Endothelial cell of umbilical vein (primary cell): ENCODE data around the gene ARPC5. TPM values are rescaled to one million over a fixed set of nuclear protein-coding genes. Genes with fewer than 3 reads are reported as not detected.

Source experiments
- BruUV-seq: library from RNA; stranded (reverse); fragments of 400-500 nt; replicated peaks from 2 replicates; lab custom pipeline; 2021; lab: Mats Ljungman, UMichigan
- CTCF ChIA-PET: fragments of 300-600, 350-600 bp; sonication (Branson Sonifier 250); formaldehyde crosslinking; loops from one replicate; lab custom pipeline; 2021; ENCODE audit warnings: antibody characterized with exemption, inconsistent platforms; lab: Charles Lee
- POLR2A ChIA-PET: fragments of 300-600, 350-600 bp; sonication (Branson Sonifier 250); formaldehyde crosslinking; loops from one replicate; lab custom pipeline; 2021; ENCODE audit warnings: antibody characterized with exemption, inconsistent platforms; lab: Charles Lee
- DNase-seq: peaks from one replicate; pipeline ENCODE4 v3.0.0-alpha.2; 2011; ENCODE audit warnings: low read depth, low spot score
- FAIRE-seq: peaks from 2 replicates; lab custom pipeline; 2011; peaks lifted over from hg19 to GRCh38; lab: Jason Lieb, UNC
- H2AFZ ChIP-seq: 2 replicates; pipeline ENCODE4 v1.6.0; 2012; ENCODE audit warnings: low read depth, low read length, control low read depth, inconsistent platforms
- H3K27ac ChIP-seq: 2 replicates; pipeline ENCODE4 v1.5.1; 2011; ENCODE audit warnings: low read depth, mild to moderate bottlenecking, control low read depth, low read length, moderate library complexity; ENCODE audit not compliant: insufficient read depth
- H3K27me3 ChIP-seq, 2 experiments: 2 replicates each; pipeline versions ENCODE4 v1.6.0 to v1.6.1; 2011; ENCODE audit warnings: low read length in 2 of 2, mixed read lengths in 1 of 2; ENCODE audit not compliant: control insufficient read depth in 2 of 2, insufficient read depth in 2 of 2
- H3K36me3 ChIP-seq, 2 experiments: 2 replicates in 1 of 2; 3 replicates in 1 of 2; pipeline ENCODE4 v1.5.1; 2011; ENCODE audit warnings: low read length in 2 of 2, mild to moderate bottlenecking in 1 of 2, moderate library complexity in 1 of 2; ENCODE audit not compliant: control insufficient read depth in 2 of 2, insufficient read depth in 2 of 2; ENCODE audit errors: extremely low read depth in 1 of 2
- H3K4me1 ChIP-seq: 3 replicates; pipeline ENCODE4 v1.5.1; 2011; ENCODE audit warnings: mild to moderate bottlenecking, low read length; ENCODE audit not compliant: control insufficient read depth, insufficient read depth; ENCODE audit errors: extremely low read depth
- H3K4me2 ChIP-seq: 2 replicates; pipeline ENCODE4 v1.6.1; 2011; ENCODE audit warnings: low read length, control low read depth, mixed read lengths; ENCODE audit not compliant: insufficient read depth
- H3K4me3 ChIP-seq, 3 experiments: fragments of 200-600 bp in 1 of 3; sonication (generic), shearing (Covaris generic) in 1 of 3; replicated peaks in 1 of 3; 2 replicates each; pipeline ENCODE4 v1.5.1; 2011 to 2016; ENCODE audit warnings: control low read depth in 3 of 3, low read length in 3 of 3, mild to moderate bottlenecking in 2 of 3, inconsistent platforms in 1 of 3, low read depth in 1 of 3, moderate library complexity in 1 of 3; ENCODE audit not compliant: insufficient read depth in 1 of 3
- H3K79me2 ChIP-seq: 2 replicates; pipeline ENCODE4 v1.6.0; 2012; ENCODE audit warnings: low read length, inconsistent platforms; ENCODE audit not compliant: control insufficient read depth, insufficient read depth
- H3K9ac ChIP-seq: replicated peaks from 2 replicates; pipeline ENCODE3; 2011; ENCODE audit warnings: low read length, control low read depth; ENCODE audit not compliant: insufficient read depth; ENCODE audit errors: extremely low read depth
- H3K9me1 ChIP-seq: replicated peaks from 3 replicates; pipeline ENCODE4 v1.6.0; 2011; ENCODE audit warnings: mild to moderate bottlenecking, low read length; ENCODE audit not compliant: control insufficient read depth, insufficient read depth; ENCODE audit errors: extremely low read depth
- H3K9me3 ChIP-seq: replicated peaks from 2 replicates; pipeline ENCODE4 v1.5.1; 2012; ENCODE audit warnings: low read length, inconsistent platforms; ENCODE audit not compliant: control insufficient read depth, insufficient read depth
- H4K20me1 ChIP-seq: replicated peaks from 2 replicates; pipeline ENCODE3; 2011; ENCODE audit warnings: mild to moderate bottlenecking, low read length; ENCODE audit not compliant: control insufficient read depth, insufficient read depth; ENCODE audit errors: extremely low read depth
- CTCF ChIP-seq, 2 donors: IDR thresholded peaks; 1 replicate in 1 of 2; 2 replicates in 1 of 2; pipeline ENCODE4 v1.5.1; 2011; ENCODE audit warnings: low read length in 2 of 2, mild to moderate bottlenecking in 2 of 2, moderate library complexity in 2 of 2, control low read depth in 1 of 2, inconsistent platforms in 1 of 2, low read depth in 1 of 2; ENCODE audit not compliant: insufficient read depth in 1 of 2; ENCODE audit errors: extremely low read depth in 1 of 2
- EZH2 ChIP-seq: IDR thresholded peaks from 2 replicates; pipeline ENCODE4 v1.6.1; 2012; ENCODE audit warnings: borderline replicate concordance, low read depth, mild to moderate bottlenecking, moderate library complexity, low read length, inconsistent platforms; ENCODE audit not compliant: severe bottlenecking
- FOS ChIP-seq: IDR thresholded peaks from 2 replicates; pipeline ENCODE4 v1.6.1; 2011; ENCODE audit warnings: mild to moderate bottlenecking, low read length, moderate library complexity, borderline replicate concordance; ENCODE audit not compliant: insufficient read depth
- MAX ChIP-seq: IDR thresholded peaks from 2 replicates; pipeline ENCODE4 v1.6.1; 2011; ENCODE audit not compliant: insufficient read depth, insufficient read length
- MYC ChIP-seq: IDR thresholded peaks from one replicate; pipeline ENCODE4 v1.6.1; 2011; ENCODE audit warnings: mild to moderate bottlenecking, low read depth, low read length
- POLR2A ChIP-seq: IDR thresholded peaks from 2 replicates; pipeline ENCODE4 v1.6.1; 2012; ENCODE audit warnings: low read depth, mild to moderate bottlenecking, control low read depth, low read length
- POLR2AphosphoS5 ChIP-seq: IDR thresholded peaks from 2 replicates; pipeline ENCODE4 v1.6.1; 2012; ENCODE audit warnings: low read depth, mild to moderate bottlenecking, control low read depth, low read length, moderate library complexity; ENCODE audit not compliant: insufficient read depth
- dilution Hi-C: fragments of 300-500 bp; cut with MboI; formaldehyde crosslinking; loops from one replicate; pipeline ENCODE4 v1.15.0; 2019; ENCODE audit warnings: low sequenced_read_pairs; ENCODE audit not compliant: extremely low pct_ligation_motif_present
- intact Hi-C: fragments of 100-400 bp; cut with micrococcal nuclease; formaldehyde crosslinking; loops from one replicate; pipeline ENCODE4 v1.10.0; 2022
- polyA plus RNA-seq, 4 experiments: library from polyadenylated mRNA; depleted of rRNA in 3 of 4; stranded (reverse) in 3 of 4; unstranded in 1 of 4; fragments of >200 nt; gene quantifications; 2 replicates each; pipeline versions ENCODE4 v1.2.1 to v1.2.3, GENCODE V29; 2011 to 2012; ENCODE audit warnings: missing spikeins in 1 of 4
- total RNA-seq: library from RNA; stranded (reverse); gene quantifications from 2 replicates; pipeline ENCODE4 v1.2.3, GENCODE V29; 2021

The ARPC5 gene
- total and polyA plus RNA-seq, 2 donors (not counting 3 experiments of a cell fraction or from before 2014, with no cell fraction given), result 110 to 185 TPM

GRCh38 chr1:183583466-183583865 is 52.1 kb downstream of the ARPC5 start:
- dilution Hi-C loops, result no loop called here
- no TSS peak for BruUV-seq
- no peak overlapping the region for H3K4me2 ChIP-seq

More at GRCh38 chr1:183583466-183583865, 52.1 kb downstream of the ARPC5 start:
- Histone ChIP-seq H2AFZ (no peak overlapping the region), H3K27me3 (no peaks in the 10 kb centered on the region), H3K27ac (no peak overlapping the region), H4K20me1 (no peaks in the 10 kb centered on the region), H3K79me2 (no peaks in the 10 kb centered on the region), H3K9ac (no peak overlapping the region), H3K9me1 (no peaks in the 10 kb centered on the region), H3K4me1 (no peaks in the 10 kb centered on the region), H3K9me3 (no peaks in the 10 kb centered on the region), H3K4me3 (no peak overlapping the region), H3K36me3 (no peaks in the 10 kb centered on the region)
- ChIA-PET POLR2A (no interaction called here), CTCF (no interaction called here)
- FAIRE-seq, result no peak
- intact Hi-C loops, result no loop called here
- TF ChIP-seq CTCF (IDR thresholded peaks at IDR 0.05; ENCODE audit: extremely low read depth in 1 of 2, insufficient read depth in 1 of 2, low read depth in 1 of 2, low read length in 2 of 2) (no peak), POLR2A (no peak), FOS (no peak), MAX (no peak), EZH2 (no peak), MYC (no peak), POLR2AphosphoS5 (no peak)
- DNase-seq, result no peak
